Esophagus mucosa (tissue), 1 donor: ENCODE results near the gene OR2M5. TPM values are rescaled to one million over a fixed set of nuclear protein-coding genes. Genes with fewer than 3 reads are reported as not detected.

Experiments used
- ATAC-seq: fragments of 200-7000 bp; cut with Tn5 transposase; one replicate; pipeline ENCODE4 v1.9.1; 2020
- total RNA-seq: library from RNA; stranded (reverse); gene quantifications from one replicate; pipeline ENCODE4 v1.2.4, GENCODE V29; 2023
- donor health status: DM: yes; HTN: yes; CAD: no.

The OR2M5 gene, protein sequence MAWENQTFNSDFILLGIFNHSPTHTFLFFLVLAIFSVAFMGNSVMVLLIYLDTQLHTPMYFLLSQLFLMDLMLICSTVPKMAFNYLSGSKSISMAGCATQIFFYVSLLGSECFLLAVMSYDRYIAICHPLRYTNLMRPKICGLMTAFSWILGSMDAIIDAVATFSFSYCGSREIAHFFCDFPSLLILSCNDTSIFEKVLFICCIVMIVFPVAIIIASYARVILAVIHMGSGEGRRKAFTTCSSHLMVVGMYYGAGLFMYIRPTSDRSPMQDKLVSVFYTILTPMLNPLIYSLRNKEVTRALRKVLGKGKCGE
- total RNA-seq = not detected

DNA sequence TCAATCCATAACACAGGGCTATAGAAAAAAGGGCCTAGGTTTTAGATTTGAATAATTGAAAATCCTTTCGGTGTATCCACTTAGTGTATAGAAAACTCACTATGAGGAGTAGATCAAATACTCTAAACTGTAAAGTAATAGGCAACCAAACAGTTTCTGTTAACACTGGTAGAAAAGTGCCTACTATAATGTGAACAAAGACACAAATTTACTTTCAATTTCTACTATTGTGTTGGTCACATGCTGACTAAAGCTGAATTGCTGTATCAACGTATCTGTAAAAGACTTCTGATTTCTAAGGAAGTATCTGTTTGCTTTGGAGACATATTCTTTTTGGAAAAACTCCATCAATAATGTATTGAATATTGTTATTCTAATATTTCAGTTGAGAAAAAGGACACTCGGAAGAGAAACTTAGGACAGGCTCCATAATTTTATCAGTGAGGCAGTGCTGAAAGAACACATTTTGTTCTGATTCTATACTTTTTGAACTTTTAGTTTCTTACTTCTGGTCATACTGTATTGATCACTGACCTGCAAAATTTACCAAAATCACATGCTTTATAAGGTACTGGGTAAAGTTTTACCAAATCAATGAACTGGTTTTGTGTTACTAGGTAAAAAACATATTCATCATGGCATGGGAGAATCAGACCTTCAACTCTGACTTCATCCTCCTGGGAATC is at the start of gene OR2M5:
Gene OR2M5 (plus strand): TSS at position 636 of the 686 bp plus-strand sequence. CDS start 0 bp downstream, at position 636.
- no peak for ATAC-seq

DNA sequence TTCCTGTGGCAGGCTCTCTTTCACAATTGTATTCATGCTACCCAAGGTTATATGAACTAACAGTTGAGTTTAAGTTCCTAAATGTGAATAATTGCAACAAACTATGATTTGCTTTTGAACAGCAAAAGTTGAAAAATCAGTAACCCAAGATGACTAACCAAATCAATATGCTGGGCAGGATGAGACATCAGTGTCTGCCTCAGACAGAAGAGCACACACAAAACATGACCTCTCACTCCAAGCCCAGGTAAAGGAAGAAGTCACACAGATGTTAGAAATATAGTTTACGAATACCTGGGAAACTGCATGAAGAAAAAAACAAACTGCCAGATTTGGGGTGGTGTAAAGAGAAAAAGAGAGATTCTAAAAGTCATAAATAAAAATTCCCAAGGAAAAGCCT is 46.4 kb upstream of the OR2M5 start:
- ATAC-seq = no peak

DNA sequence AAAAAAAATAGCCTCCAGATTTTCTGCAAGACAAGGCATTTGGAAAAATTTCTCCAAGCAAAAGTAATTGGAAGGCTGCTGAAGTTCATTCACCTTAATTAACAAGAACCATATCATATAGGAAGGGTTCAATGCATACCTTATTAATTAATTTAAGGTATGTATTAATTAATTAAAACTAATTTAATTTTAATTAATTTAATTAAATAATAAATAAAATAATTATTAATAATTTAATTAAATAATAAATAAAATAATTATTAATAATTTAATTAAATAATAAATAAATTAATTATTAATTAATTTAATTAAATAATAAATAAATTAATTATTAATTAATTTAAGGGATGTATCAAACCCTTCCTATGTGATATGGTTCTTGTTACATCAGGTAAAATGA is 42.1 kb upstream of the OR2M5 start:
- ATAC-seq = no peak

DNA sequence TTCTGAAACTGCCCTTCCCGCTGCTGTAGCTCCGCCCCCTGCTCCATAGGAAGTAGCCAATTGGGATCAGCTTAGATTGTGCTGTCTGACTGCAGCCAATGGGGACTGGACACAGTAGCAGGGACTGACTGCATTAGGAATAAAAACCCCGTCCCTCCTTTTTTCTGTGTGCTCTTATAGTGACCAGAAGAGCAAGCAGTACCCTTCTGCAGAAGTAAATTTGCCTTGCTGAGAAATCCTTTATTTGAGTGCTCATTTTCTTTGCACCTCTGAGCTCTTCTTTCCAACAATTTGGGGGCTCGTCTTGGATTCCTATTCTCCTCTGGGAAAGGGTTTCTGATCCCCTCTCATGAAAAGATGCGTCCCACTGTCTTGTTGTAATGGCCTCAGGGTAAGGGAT is 33.8 kb upstream of the OR2M5 start:
- no peak for ATAC-seq

DNA sequence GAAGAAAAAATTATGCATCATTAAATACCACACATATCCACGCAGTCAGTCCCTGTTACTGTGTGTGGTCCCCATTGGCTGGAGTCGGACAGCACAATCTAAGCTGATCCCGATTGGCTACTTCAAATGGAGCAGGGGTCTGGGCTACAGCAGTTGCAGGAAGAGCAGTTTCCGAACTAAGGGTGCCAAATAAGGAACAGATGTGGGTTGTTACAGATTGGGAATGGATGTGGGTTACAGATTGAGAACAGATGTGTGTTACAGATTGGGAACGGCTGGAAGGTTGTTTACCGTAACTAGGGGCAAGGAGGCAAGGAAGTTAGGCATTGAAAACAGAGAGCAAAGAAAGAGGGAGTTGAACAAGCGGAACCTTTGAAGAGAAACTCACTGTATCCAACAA is 30.1 kb upstream of the OR2M5 start:
- ATAC-seq = no peak

DNA sequence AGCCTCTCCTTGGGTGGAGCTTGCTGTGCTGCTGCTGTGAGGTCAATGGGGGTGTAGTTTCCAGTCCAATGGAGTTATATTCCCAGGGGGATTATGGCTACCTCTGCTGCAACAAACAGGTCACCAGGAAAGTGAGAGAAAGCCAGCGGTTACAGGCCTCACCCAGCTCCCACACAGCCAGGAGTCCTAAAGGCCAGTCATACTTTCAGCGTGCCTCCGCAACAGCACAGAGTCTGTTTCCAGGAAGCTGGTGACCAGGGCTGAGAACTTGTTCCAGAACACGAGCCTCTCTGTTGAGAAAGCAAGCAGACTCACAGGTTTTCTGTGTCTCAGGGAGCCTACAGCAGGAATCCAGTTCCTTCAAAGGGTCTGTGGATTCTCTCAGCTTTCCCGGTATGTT is 17.3 kb upstream of the OR2M5 start:
- no peak for ATAC-seq

DNA sequence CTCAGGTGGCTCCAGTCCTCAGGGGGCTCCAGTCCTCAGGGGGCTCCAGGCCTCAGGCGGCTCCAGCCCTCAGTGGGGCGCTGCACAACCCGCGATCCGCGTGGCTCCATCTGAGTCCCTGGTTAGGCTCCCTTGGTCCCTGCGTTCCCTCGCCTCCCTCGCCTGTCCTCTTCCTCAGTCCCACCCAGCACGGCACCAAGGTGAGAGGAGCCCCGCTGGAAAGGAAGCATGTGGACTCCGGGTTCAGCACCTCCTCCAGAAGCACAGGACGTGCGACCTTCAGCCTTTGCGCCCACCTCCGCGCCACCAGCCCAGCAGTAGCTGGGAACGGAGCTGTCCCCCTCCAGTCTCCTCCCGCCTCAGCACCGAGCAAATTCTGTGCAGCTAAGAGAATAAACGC is 8.1 kb upstream of the OR2M5 start:
- ATAC-seq = no peak

DNA sequence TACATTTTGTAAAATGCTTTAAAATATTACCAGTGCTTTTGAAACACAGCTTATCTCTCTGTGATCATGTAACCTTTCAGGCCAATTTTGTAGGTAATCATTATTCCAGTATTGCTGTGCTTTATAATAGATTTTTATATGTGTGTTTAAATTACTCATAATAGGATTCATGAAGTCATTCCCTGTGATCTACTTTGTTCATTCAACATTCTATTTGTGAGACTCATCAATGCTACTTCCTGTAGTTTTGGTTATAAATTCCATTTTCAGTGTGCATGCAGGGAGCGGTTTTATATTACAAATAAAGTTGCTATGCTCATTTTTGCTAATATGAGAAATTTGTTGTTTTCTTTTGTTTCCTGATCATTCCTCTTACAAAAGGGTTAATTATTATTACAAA is 4.1 kb upstream of the OR2M5 start:
- no peak for ATAC-seq

DNA sequence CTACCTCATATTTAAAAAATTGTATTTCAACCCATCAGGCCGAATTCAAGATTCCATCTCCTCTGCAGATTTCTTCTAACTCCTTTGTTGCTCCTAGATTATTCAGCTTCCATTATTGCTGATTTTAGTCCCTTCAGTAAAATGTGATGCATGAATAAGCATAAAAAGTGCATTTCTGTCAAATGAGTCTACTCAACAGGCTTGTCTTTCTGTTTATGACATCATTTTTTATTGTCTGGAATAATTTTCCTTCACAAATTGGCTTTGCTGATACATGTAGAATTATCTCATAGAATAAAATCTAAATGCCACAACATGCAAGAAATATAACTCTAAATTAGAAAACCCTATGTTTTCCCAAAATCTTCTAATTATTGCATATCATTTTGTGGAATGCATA is 1.6 kb upstream of the OR2M5 start:
- no peak for ATAC-seq

DNA sequence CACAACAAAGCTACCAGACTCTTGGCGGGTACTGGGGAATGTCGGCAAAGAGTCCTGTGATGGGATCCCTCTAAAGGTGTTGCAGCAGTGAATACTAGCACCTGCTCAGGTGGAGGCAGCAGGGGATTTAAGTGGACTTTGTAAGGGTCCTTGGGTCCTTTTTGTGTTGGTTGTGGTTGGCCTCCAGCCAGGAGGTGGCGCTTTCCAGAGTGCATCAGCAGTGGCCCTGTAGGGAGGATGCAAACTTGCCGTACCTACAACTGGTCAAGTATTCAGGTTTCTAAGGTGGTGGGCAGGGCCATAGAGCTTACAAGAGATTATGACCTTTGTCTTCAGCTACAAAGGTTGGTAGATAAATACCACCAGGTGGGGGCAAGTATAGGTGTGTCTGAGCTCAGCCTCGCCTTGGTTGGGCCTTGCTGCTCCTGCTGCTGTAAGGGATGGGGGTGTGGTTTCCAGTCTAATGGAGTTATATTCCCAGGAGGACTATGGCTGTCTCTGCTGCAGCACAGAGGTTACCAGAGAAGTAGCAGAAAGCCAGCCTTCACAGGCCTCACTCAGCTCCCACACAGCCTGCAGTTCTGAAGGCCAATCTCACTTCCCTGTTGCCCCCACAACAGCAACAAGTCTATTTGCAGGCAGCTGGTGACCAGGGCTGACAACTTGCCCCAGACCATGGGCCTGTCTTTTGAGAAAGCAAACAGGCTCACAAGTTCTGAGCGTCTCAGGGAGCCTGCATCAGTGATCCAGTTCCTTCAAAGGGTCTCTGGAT is 7.3 kb downstream of the OR2M5 start:
- ATAC-seq = no peak

DNA sequence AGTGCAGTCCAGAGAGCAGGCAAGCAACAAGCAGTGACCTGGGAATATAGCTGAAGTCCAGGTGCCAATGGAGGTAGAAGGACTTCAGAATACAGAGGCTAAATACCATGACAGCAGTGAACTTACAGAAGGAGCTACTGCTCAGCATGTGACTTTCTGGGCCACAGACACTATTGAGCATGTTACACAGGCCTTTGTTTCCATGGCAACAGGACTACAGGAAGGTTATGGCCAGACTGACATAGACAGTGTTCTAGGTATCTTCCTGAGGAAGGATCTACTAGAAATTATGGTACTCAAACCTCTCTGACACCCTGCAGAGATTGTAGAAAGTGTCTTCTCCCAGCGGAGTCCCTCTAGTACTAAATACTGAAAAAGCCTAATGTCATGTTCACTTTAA is 11.0 kb downstream of the OR2M5 start:
- ATAC-seq = no peak

DNA sequence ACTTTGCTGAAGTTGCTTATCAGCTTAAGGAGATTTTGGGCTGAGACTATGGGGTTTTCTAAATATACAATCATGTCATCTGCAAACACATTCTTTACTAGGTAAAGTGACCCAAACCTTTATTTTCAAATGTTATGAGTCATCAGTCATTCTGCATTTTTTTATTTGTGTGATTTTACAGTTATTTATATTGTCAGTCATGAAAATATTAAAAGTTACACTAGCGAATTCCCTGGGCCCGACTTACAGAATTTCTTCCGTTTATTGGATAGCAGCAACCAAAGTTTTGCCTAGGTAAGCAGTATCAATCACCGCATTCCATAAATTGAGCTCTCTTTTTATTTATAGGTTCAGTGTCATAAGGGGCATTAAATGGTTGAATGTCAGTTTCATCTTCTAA is 13.8 kb downstream of the OR2M5 start:
- no peak for ATAC-seq

DNA sequence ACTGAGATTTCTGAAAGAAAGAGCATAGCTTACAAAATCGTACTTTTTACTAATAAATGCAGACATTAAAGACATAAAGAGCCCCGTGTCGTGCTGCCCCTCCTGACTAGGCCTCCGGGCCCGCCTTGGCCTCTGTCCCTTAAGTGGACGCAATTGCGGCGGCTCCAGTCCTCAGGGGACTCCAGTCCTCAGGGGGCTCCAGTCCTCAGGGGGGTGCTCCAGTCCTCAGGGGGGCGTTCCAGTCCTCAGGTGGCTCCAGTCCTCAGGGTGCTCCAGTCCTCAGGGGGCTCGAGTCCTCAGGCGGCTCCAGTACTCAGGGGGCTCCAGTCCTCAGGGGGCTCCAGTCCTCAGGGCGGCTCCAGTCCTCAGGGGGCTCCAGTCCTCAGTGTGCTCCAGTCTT is 19.1 kb downstream of the OR2M5 start:
- ATAC-seq = no peak

DNA sequence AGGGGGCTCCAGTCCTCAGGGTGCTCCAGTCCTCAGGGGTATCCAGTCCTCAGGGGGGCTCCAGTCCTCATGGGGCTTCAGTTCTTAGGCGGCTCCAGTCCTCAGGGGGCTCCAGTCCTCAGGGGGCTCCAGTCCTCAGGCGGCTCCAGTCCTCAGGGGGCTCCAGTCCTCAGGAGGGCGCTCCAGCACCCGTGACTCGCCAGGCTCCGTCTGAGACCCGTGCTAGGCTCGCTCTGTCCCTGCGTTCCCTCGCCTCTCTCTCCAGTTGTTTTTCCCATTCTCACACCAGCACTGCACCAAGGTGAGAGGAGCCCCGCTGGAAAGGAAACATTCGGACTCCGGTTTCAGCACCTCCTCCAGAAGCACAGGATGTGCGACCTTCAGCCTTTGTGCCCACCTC is 20.2 kb downstream of the OR2M5 start:
- no peak for ATAC-seq

DNA sequence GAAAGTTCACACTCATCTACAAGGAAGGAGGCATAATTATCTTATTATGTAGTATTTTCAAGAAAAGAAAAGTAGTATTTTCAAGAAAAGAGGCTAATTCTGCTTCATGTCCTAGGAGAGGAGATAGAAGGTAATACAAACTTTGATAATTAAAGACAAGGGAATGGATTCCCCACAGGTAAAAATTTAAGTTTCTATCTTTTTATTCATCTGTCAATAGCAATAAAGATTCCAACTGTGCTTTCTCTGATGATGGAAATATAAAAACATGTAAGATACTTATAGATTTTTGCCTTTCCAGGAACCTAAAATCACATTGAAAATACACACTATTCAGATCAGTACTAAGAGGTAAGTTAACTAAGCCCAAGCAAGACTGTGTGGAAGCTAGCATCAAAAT is 29.6 kb downstream of the OR2M5 start, which contains the start of gene OR2M2:
Gene OR2M2 (plus strand): TSS at position 301 of the 400 bp plus-strand sequence. CDS start 5,165 bp downstream, outside the sequence.
- no peak for ATAC-seq

DNA sequence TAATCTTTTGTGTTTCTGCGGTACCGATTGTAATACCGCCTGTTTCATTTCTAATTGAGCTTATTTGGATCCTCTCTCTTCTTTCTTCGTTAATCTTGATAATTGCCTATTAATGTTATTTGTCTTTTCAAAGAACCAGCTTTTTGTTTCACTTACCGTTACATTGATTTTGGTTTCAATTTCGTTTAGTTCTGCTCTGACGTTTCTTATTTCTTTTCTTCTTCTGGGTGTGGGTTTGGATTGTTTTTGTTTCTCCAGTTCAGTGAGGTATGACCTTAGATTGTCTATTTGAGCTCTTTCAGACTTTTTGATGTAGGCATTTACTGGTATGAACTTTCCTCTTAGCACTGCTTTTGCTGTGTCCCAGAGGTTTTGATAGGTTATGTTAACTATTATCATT is 39.0 kb downstream of the OR2M5 start:
- ATAC-seq = no peak

DNA sequence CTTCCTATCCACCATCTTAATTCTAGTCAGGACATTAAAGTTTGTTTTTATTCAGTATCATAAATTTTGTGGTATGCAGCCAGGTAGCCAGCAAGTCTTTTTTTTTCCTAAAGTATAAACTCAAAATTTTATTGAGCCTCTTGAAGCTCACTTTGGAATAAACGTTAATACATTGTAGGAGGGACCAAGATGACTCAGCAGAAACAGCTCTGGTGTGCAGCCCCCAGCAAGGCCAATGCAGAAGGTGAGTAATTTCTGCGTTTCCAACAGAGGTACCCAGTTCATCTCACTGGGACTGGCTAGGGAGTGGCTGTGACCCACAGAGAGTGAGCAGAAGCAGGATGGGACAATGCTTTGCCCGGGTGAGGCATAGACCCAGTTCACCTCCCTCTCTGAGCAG is 42.4 kb downstream of the OR2M5 start:
- no peak for ATAC-seq

DNA sequence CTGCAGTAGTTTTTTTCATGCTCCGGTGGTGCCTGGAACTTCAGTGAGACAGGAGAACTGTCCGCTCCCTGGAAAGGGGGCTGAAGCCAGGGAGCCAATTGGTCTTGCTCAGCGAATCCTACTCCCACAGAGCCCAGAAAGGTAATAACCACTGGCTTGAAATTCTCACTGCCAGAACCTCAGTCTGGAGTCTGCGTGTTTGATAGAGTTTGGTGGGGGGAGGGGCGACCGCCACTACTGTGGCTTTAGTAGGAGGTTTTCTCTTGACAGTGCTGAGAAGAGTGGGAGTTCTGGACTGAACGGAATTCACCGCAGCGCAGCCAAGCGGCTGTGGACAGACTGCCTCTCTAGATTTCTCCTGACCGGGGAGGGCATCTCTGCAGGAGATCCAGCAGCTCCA is 44.1 kb downstream of the OR2M5 start:
- no peak for ATAC-seq

DNA sequence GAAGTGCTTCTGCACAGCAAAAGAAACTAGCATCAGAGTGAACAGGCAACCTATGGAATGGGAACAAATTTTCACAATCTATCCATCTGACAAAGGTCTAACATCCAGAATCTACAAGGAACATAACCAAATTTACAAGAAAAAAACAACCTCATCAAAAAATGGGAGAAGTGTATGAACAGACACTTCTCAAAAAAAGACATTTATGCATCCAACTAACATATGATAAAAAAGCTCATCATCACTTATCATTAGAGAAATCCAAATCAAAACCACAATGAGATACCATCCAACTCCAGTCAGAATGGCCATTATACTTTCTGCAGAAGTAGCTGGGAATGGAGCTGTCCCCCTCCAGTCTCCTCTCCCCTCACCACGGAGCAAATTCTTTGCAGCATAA is 49.2 kb downstream of the OR2M5 start:
- no peak for ATAC-seq
